Keratinocyte (primary cell): ENCODE results near the gene SMARCAL1.

Source experiments
- CTCF ChIP-seq, 3 experiments: IDR thresholded peaks in 1 of 3; conservative IDR thresholded peaks in 1 of 3; optimal IDR thresholded peaks in 1 of 3; 2 replicates in 2 of 3; 3 replicates in 1 of 3; pipeline versions ENCODE3 to v1.5.1; 2011; ENCODE audit warnings: low read length in 3 of 3, mild to moderate bottlenecking in 3 of 3, moderate library complexity in 2 of 3, control low read depth in 1 of 3, inconsistent platforms in 1 of 3; ENCODE audit not compliant: insufficient read depth in 2 of 3; ENCODE audit errors: extremely low read depth in 1 of 3
- EZH2 ChIP-seq: IDR thresholded peaks from one replicate; pipeline ENCODE4 v1.6.1; 2012; ENCODE audit warnings: inconsistent platforms, mild to moderate bottlenecking, low read length, moderate library complexity

- no peak for TF ChIP-seq CTCF (optimal IDR thresholded peaks at IDR 0.05 in 1 of 3, IDR thresholded peaks at IDR 0.05 in 1 of 3, conservative IDR thresholded peaks at IDR 0.05 in 1 of 3; ENCODE audit: extremely low read depth in 1 of 3, insufficient read depth in 2 of 3, low read length in 3 of 3)
- no peak for TF ChIP-seq EZH2
Observed at GRCh38 chr2:216366777-216367471, 45.4 kb upstream of the SMARCAL1 start.
